GM19463 (cell line): ENCODE results near the gene CARMIL3.

Experiments used
- ATAC-seq: cut with Tn5 transposase; IDR thresholded peaks from one replicate; pipeline ENCODE4 v1.9.1; 2021; ENCODE audit warnings: mild to moderate bottlenecking, moderate library complexity; ENCODE audit not compliant: unreplicated experiment

The CARMIL3 gene

GRCh38 chr14:24062216-24062980, 10.6 kb downstream of the CARMIL3 start:
- ATAC-seq = no peak

- ATAC-seq = no peak
These were observed 11.5 kb downstream of the CARMIL3 start for GRCh38 chr14:24063263-24063836.

DNA sequence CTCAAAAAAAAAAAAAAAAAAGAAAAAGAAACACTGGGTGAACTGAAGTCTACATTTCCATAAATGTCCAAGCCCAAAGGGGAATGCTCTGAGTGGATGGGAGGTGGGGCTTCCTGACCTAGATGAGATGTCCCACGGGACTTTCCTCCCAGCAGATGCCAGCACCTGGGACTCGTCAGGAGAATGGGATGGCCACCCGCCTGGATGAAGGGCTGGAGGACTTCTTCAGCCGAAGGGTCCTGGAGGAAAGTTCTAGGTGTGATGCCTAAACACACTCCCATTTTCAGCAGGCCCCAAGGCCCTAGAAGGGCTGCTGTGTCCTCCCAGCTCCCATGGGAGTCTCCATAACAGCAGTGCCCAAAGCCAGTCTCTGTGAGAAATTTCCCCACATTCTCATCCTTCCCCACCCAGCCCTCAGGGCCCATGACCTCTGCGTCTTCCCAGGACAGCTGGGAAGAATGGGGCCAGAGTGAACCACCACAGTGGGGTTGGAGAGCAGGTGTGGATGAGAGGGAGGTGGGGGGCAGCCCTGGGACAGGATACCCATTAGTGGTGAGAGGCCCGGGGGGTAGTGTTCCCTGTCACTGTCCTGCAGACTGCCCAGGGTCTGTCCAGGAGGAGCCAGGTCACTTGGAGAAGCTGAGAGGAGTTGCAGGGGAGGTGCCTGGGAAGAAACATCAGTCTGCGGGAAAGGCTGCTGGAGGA, 12.4 kb downstream of the CARMIL3 start:
- no peak for ATAC-seq

DNA sequence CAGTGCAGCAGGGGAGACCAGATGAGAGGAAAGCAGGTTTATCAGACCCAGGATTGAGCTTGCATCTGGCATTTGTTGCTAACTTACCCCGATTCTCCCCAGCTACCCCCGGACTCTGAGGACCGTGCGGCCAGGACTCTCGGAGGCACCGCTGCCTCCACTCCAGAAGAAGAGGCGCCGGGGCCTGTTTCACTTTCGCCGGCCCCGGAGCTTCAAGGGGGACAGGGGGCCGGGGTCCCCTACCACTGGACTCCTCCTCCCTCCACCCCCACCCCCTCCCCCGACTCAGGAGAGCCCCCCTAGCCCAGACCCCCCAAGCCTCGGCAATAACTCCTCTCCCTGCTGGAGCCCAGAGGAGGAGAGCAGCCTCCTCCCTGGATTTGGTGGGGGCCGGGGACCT, 13.0 kb downstream of the CARMIL3 start:
- ATAC-seq = no peak

- ATAC-seq = no peak
These were observed 13.6 kb downstream of the CARMIL3 start for GRCh38 chr14:24065408-24065807.

DNA sequence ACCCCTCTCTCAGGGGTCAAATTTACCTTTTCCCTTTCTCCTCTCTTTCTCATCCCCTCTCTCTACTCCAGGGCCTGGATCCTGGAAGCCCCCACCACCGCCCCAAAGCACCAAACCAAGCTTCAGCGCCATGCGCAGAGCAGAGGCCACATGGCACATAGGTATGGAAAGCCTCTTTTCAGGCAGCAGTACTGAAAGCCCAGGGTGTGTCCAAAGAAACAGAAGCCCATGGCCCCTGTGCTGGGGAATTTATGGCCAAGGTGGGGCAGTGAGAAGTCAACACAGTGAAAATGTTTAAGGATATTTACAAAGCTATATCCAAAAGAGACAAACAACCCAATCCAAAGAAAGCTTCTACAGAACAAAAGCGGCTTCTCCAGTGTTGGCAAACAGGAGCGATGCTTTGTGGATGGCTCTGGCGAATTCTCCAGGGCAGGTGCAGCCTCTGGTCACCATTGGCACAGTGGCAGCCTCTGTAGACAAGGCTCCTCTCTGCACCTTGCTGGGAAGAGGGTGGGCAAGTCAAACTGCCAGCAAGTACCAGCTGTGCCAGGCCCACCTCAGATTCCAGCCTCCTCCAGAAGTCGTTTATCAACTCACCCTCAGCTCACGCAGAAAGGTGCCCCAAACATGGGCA, 14.8 kb downstream of the CARMIL3 start:
- ATAC-seq = no peak

GRCh38 chr14:24067133-24068082, 15.6 kb downstream of the CARMIL3 start:
- ATAC-seq = no peak

GRCh38 chr14:24068711-24069410, 17.1 kb downstream of the CARMIL3 start:
- no peak for ATAC-seq

- no peak for ATAC-seq
These were observed 17.6 kb downstream of the CARMIL3 start for GRCh38 chr14:24069411-24069735.

DNA sequence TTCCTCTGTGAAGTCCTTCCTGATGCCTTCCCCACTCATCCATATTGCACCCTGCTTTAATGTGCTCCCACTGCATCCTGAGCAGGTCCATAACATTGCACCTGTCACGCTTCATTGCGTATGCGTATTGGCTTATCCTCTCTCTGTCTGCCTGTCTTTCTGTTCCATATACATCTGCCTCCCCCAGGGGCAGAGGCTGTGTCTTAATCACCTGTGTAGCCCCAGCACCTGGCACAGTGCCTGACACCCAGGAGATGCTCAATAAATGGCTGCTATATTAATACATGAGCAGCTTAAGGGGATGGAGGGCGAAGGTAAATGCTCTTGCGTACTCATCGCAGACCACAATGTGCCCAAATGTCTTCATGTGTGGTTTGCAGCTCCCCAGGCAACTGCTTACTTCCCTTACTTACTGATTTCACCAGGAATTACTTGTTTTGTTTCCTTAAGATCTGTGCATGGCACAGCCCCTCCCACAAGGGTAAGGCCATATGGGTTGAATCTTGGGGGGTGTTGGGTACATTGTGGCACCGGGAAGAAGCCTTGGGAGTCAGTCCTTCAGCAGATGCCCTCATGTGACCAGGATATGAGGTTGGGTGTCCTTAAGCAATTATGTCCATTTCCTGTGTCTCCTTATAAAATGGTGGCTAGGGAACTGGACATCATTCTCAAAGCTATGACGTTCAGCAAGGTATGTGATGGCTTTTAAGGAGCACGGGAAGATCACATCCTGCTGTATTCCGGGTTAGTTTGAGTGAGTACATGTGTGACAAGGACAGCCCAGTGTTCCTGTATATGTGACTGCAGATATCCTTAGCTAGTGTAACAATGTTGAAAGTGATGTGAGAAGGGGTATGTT, 18.7 kb downstream of the CARMIL3 start:
- no peak for ATAC-seq

GRCh38 chr14:24071144-24071697, 19.4 kb downstream of the CARMIL3 start, which contains the start of gene CPNE6:
CPNE6 (plus strand) TSS chr14:24071562; CDS start chr14:24072937, 1,375 bp downstream.
- no peak for ATAC-seq

DNA sequence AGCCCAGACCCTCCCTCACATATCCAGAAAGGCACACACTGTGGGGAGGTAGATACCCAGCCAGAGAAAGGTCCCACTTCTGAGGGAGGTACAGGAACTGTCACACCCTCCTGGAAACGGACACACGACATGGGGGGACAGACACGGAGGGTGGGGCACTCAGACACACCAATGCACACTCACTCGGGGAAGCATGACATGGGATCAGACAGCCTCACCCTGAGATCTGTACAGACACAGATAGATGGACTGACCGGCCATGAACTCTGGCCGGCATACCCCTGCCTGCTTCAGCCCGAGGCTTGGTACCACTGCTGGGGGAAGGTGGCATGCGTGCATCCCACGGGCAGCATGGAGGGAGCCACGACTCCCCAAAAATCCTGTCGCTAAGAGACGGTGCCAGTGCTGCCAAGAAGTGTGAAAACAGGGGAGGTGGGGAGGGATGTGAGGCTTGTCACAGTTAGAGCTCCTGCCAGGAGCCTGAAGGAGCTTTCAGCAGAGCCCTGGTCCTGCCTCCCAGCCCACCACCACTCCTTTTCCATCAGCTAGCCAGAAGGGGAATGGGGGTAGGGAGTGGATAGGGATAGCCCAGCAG, 20.1 kb downstream of the CARMIL3 start:
- no peak for ATAC-seq

- no peak for ATAC-seq
These were observed 20.6 kb downstream of the CARMIL3 start for GRCh38 chr14:24072436-24072835.

DNA sequence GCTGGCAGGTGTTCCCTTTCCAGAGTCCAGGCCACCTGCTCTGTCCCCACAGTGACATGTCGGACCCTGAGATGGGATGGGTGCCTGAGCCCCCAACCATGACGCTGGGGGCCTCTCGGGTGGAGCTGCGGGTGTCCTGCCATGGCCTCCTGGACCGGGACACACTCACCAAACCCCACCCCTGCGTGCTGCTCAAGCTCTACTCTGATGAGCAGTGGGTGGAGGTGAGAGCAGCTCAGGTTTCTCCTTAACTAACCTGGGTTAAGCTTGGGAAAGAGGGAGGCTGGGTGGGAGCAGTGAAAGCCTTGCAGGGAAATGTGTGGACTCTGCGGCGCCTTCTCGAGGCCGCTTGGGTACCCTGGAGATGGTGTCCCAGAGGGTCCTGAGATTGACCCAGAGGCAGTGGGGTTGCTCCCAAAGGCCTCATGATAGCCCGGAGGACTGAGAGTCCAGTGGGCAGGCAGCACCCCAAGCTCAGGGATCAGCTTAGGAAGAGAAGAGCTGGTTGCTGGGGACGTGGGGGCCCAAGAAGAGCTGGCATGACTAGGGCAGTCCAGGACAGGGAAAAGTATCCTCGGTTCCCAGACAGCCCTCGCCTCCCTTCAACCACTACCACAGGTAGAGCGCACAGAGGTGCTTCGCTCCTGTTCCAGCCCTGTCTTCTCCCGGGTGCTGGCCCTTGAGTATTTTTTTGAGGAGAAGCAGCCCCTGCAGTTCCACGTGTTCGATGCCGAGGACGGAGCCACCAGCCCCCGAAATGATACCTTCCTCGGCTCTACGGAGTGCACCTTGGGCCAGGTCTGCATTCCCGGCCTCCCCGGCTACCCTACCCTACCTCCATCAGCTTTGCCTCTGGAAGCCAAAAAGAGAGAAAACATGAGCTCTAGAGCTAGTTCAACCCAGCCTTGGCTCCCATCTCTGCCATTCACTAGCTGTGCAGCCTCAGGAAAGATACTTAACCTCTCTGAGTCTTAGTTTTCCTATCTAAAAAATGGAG, 21.4 kb downstream of the CARMIL3 start:
- no peak for ATAC-seq

GRCh38 chr14:24074625-24075484, 23.0 kb downstream of the CARMIL3 start:
- ATAC-seq = no peak
